GM21360 (cell line): ENCODE results near the gene KNSTRN.

Experiments used
- ATAC-seq: cut with Tn5 transposase; IDR thresholded peaks from one replicate; pipeline ENCODE4 v1.9.1; 2021; ENCODE audit warnings: mild to moderate bottlenecking, moderate library complexity; ENCODE audit not compliant: unreplicated experiment

Gene KNSTRN

DNA sequence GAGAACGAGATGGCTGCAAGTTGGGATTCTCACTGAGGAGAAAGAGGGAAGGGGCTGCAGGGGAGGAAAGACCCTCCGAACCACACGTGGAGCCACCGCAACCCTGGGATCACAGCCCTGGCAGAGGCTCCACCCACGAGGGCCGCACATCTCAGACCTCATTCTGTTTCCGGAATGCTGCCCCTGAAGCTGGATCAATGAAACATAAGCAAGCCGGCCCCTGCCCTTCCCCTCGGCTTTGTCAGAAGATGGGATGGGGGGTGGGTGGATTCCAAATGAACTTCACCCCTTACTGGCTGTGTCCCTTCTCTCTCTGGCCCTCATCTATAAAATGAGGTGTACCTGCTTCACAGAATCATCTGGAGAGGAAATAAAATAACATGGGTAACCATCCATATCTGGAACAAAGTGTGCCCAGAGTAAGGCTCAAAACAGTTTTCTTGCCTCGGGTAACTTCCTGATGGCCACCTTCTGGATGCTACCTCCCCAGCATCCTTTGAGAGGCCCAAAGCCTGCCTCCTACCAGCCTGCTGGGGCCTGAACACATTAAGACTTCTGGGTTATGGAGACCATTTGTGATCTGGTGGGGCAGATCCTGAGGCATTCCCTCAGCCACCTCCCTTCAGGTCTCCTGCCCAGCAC is 37.2 kb upstream of the KNSTRN start:
- no peak for ATAC-seq

DNA sequence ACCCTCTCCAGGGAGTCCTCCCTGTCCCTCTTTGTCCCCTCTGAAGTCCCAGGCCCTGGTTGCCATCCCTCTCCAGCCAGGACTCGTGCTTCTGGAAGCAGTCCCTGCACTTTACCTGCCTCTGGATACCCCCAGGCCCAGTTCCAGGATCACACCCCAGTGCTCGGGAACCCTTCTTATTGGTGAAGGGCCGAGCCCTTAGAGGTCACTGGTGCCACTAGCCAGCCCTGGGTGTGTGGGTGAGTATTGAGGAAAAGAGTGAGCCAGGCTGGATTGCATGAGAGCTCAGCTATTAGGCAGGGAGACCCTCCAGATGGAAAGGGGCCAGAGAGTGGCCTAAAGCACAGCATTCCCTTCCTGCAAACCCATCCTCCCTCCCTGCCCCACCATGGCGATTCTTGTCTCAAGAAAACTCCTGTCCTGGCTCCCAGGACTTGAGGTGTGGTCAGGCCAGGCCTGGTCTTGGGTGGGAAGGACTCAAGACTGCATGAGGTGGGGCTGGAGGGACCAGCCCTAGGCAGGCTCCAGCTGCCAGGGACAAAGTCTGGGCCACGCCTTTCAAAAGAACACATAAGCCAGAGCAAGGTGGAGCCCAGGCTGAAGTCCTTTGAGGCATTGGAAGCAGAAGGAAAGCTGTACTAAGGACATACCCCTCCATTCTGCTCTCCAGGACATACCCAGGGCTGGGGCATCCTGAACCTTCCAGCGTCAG is 36.5 kb upstream of the KNSTRN start:
- ATAC-seq, result no peak

DNA sequence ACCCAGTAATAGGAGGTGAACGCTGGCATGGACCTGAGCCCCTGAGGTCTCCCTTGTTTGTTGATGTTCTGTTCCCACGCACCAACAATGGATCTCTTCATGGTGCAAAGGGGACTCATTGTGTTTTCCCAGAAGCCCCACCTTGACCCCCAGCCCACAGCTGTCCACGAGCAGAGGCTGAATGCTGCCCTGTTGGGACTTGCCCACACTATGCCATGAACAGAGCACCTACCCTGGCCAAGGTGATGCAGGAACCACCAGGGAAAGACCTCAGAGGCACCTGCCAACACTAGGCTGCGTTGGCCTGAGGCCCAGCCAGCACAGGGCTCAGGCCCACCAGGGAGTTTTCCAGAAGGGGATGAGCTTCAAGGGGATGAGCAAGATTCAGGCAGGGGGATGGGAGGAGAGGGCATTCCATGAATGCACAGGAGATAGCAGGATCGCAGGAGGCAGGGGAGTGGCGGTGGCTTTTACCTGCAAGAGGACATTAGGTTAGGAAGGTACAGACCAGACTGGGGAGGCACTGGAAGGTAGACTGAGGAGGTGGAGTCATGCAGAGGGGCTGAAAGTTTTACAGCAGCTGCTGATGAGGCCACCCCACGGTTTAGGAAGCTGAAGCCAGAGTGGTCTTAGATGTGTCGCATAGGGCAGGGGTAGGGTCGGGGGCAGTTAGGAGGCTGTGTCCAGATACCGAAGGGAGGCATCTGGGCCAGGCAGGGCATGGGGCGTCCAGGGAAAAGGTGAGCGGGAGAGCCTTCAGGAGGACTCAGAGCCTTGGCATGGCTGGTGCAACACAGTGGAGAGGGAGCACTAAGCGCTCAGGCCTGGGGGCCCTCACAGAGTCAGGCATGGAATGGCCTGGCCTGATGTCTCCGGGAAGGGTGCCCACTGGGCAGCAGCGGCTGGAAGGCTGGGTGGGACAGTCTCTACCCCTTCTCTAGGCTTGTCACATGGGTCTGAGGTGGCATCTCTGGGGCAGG is 35.7 kb upstream of the KNSTRN start:
- ATAC-seq, result no peak

DNA sequence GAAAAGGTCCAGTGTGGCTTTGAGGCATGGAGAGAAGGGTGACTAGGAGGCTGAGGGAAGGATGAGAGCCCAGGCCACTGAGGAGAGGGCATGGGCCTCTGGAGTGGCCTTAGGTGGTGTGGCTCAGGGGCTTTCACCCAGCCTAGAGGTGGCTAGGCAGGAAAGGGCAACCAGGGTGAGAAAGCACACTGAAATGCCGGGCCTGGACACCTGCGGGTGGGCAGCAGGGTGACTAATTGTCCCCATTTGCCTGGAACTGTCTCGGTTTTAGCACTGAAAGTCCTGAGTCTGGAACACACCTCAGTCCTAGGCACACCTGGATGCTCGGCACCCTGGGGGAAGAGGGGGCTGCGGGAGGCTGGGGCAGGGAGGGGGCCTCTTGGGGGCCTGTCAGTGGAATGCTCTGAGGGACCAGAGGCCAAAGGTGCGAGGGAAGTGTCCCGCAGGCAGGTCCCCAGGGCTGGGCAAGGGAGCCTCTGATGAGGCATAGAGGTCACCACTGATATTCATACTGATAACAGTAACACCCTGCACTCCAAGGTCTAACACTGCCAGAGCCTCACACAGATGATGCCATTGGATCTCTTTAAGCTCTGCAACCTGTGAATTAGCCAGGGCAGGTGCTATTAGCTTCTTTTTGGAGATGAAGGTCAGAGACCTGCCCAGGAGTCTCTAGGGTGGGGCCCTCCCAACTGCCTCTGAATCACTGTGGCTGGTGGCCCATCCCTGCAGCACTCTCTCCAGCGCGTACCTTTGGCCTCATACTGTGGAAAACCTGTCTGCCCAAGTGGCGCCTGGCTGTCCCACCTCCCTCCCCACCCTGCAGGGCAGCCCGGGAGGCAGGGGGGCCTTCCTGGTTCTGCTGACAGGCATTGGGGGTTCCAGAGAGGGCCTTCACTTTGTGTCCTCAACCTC is 34.7 kb upstream of the KNSTRN start:
- no peak for ATAC-seq

- no peak for ATAC-seq
These were observed 34.0 kb upstream of the KNSTRN start for GRCh38 chr15:40348474-40348870.

DNA sequence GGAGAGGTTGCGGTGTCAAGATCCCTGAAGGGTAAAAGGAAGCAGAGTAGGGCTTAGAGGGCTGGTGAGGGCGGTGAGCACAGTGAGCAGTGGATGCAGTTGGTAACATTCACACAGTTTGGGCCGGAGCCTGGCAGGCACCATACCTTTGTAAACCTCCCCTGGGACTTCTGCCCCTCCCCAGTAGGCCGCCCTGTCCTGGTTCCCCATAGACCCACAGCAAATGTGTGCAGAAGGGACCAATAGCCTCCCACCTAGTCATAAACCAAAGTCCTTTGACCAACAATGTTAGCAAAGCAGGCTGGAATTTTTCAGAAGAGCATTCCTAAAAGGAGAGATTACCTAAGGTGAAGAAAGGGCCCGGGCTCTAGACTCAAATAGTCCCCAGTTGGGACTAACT is 33.4 kb upstream of the KNSTRN start:
- no peak for ATAC-seq

DNA sequence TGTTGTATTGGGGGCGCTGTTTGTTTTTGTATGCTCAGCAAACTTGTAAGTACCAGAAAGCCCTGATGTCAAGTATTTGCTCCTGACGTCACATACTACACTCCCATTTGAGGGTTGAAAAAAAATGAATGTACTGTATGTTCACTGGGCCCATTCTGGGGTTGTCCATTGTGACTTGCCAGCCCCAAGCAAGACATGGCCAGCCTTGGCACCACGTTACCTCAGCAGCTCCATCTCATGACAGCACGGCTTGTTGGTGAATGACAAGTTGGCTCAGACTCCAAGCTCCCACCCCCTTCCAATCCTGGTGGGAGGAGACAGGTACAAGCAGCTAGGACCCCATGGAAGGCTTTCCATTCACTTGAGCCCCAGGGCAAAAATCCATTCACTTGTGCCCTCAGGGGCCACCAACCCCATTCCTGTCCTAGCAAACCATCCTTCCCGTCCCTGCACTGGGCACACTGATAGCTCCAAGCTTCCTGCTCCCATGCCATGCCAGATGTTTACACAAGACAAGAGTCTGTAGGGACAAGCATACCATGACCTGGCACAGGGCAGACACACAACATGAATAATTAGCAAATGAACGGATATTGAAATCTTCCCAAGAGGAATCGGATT is 30.1 kb upstream of the KNSTRN start:
- no peak for ATAC-seq

GRCh38 chr15:40353697-40354096 is 28.8 kb upstream of the KNSTRN start:
- ATAC-seq, result no peak

GRCh38 chr15:40354408-40355171 is 27.9 kb upstream of the KNSTRN start:
- no peak for ATAC-seq

- ATAC-seq, result no peak
These were observed 26.4 kb upstream of the KNSTRN start for GRCh38 chr15:40355976-40356585.

DNA sequence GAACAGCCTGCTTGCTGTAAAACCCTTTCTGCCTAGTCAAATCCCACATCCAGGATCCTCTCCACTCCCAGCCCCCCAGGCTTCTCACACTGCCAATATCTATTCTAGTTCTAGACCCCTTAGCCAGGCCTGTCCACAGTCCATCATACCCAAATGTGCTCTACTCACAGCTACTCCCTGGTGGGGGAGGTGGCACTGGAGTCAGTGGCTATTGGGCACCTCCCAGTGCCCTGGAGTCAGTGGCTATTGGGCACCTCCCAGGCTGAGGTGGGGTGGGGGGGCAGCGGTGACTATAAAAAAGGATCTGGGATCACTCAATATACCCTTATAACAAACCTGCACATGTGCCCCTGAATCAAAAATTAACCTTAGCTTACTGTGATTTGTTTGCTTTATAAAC is 25.3 kb upstream of the KNSTRN start:
- ATAC-seq, result no peak

- ATAC-seq, result peak; percentile 77
These were observed 24.6 kb upstream of the KNSTRN start, which contains the start of gene DISP2 for GRCh38 chr15:40357723-40358470. DISP2 (plus strand) TSS chr15:40358219; CDS start chr15:40358322, 103 bp downstream.

- ATAC-seq, result no peak
These were observed 23.8 kb upstream of the KNSTRN start for GRCh38 chr15:40358471-40359353.

- ATAC-seq, result no peak
These were observed 22.5 kb upstream of the KNSTRN start for GRCh38 chr15:40360015-40360414.

GRCh38 chr15:40361640-40362039 is 20.9 kb upstream of the KNSTRN start:
- no peak for ATAC-seq

DNA sequence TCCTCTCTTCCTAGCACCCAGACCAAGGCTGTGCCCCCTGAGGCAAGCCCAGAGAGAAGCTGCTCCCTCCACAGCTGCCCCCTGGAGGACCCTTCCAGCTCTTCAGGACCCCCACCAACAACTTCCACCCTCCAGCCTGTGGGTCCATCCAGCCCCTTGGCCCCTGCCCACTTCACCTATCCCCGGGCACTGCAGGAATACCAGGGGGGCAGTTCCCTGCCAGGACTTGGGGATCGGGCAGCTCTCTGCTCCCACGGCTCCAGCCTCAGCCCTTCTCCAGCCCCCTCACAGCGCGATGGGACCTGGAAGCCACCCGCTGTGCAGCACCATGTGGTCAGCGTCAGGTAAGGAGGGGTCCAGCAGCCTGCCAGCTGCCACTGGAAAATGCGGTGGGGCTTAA is 18.9 kb upstream of the KNSTRN start:
- no peak for ATAC-seq

- ATAC-seq, result no peak
These were observed 18.3 kb upstream of the KNSTRN start for GRCh38 chr15:40364251-40364650.
